ENCODE results near the gene SIAH1. TPM values are rescaled to one million over a fixed set of nuclear protein-coding genes. Genes with fewer than 3 reads are reported as not detected.

The SIAH1 gene
- total and polyA plus RNA-seq, 9 of the 15 experiments (the other 6 are each of a cell fraction or from before 2014, with no cell fraction given), result 4.1 to 14.3 (median 12.5) TPM

GRCh38 chr16:48352648-48353390 is 32.4 kb downstream of the SIAH1 start:
- Histone ChIP-seq H3K27ac (ENCODE audit: extremely low read depth, low read depth, low read length) (no peak overlapping the region), H3K9ac (ENCODE audit: insufficient read depth in 1 of 2, low read depth in 2 of 2, low read length in 2 of 2) (no peak overlapping the region), H4K20me1 (replicated peaks; ENCODE audit: control insufficient read depth, insufficient read depth, low read length) (no peaks in the 10 kb centered on the region), H3K36me3 (ENCODE audit: control insufficient read depth, insufficient read depth, low read length) (peaks cover 77% of the 10 kb centered on the region), H2AFZ (ENCODE audit: low read depth, low read length) (no peak overlapping the region), H3K9me3 (replicated peaks; ENCODE audit: control insufficient read depth, insufficient read depth, low read depth, low read length) (no peaks in the 10 kb centered on the region), H3K4me1 (replicated peaks in 1 of 2; ENCODE audit: control insufficient read depth in 2 of 2, insufficient read depth in 2 of 2, low read length in 2 of 2) (no peaks in the 10 kb centered on the region; a peak in 1 of 5 replicates), H3K4me2 (ENCODE audit: insufficient read depth, low read length) (no peak overlapping the region), H3K4me3 (no peak overlapping the region), H3K27me3 (ENCODE audit: control insufficient read depth in 2 of 2, insufficient read depth in 2 of 2, low read length in 2 of 2) (no peaks in the 10 kb centered on the region), H3K9me1 (ENCODE audit: control insufficient read depth, insufficient read depth, low read length) (no peaks in the 10 kb centered on the region), H3K79me2 (ENCODE audit: control insufficient read depth, insufficient read depth, low read length) (peaks cover 13% of the 10 kb centered on the region; the same call in 1 of the 3 replicates)
- peak; percentile 64 for TF ChIP-seq CEBPB (tag; IDR thresholded peaks at IDR 0.05)
- no peak for TF ChIP-seq CEBPG (CRISPR knock-in tag; IDR thresholded peaks at IDR 0.05)
- TF ChIP-seq CEBPG (tag; conservative IDR thresholded peaks at IDR 0.05 in 1 of 2, IDR thresholded peaks at IDR 0.05 in 1 of 2), result peak; percentile 63 to 67; a peak in 3 of 4 replicates
- peak; percentile 42 for TF ChIP-seq POLR2B (IDR thresholded peaks at IDR 0.05; ENCODE audit: low read depth, partially characterized antibody)
- 0 out of 2 replicates have a peak, but pooled peaks have one; percentile 2 for TF ChIP-seq POLR2G (IDR thresholded peaks at IDR 0.05; ENCODE audit: low read depth, low read length)
- no peak for TF ChIP-seq TBP (optimal IDR thresholded peaks at IDR 0.05; ENCODE audit: low read depth, low read length)
- 79% methylated on average over 7 of the region's 7 CpGs for WGBS (ENCODE audit: insufficient coverage, low coverage, missing lambda C conversion rate)
- in situ Hi-C loops (cut with MboI), result loop anchor here (5.0 kb wide), 2 partner anchors 174 to 279 kb away; no protein-coding TSS in a partner anchor
- ATAC-seq (no peak), FAIRE-seq (no peak), DNase-seq (ENCODE audit: extremely low read depth in 1 of 4, low spot score in 3 of 4) (no peak)
- CTCF ChIA-PET (ENCODE audit: low intra/inter-chr PET ratio), result interaction anchor here (0.6 to 2.4 kb wide), 5 partner anchors 83 to 278 kb away, joined by 3 to 14 read pairs (median 5); no protein-coding TSS in a partner anchor
- BruUV-seq (replicated peaks), result no TSS peak
- intact Hi-C loops (cut with micrococcal nuclease), result loop anchor here (1.0 to 5.0 kb wide), 4 partner anchors 84 to 277 kb away; no protein-coding TSS in a partner anchor
- POLR2A ChIA-PET, result interaction anchor here (0.6 to 1.1 kb wide), 3 partner anchors 74 to 284 kb away, joined by 3 to 4 read pairs (median 3); no protein-coding TSS in a partner anchor

Data from K562 (cell line).